GM10266 (cell line): Measurements from ENCODE around the gene SGO2.

ENCODE experiments used
- DNase-seq: peaks from one replicate; pipeline ENCODE4 v3.0.0; 2012; ENCODE audit errors: extremely low spot score
- CTCF ChIP-seq: IDR thresholded peaks from 2 replicates; pipeline ENCODE4 v1.5.1; 2012; ENCODE audit warnings: mild to moderate bottlenecking, low read depth; ENCODE audit not compliant: control insufficient read depth, insufficient read depth; ENCODE audit errors: missing control alignments

SGO2 gene

DNA sequence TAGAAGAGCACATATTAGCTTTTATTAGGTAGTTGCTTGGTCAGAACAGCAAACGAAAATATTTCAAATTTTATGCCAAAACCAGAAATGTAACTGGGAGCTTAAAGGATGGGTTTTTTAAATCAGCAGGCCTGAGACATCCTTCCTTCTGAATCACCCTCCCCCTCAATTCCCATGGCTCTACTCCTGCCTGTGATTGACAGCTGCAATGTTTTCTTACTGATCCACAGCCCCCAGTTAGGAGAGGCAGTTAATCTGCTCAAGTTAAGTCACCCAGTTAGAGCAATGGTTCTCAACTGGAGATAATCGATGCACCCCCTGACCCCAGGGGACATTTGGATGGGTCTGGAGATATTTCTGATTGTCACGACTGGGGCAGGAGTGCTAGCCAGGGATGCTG is 41.1 kb upstream of the SGO2 start:
- DNase-seq = no peak
- no peak for TF ChIP-seq CTCF

DNA sequence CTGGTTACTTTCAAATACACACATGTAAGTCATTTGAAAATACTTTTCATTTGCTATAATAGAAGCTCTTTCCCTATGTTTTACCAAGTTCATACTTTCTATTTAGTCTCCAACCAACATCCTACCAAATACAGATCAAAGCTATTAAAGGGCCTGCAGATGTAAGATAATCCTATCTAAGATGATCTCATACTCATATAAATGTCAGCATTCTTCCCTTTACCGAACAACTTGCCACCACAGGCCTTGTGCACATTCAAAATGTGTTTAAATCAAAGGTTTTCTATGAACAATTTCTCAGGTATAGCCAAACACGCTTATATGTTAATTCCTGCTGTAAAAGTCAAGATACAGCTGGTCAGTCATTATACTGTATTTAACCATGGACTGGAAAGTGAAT is 39.5 kb upstream of the SGO2 start:
- no peak for DNase-seq
- TF ChIP-seq CTCF = no peak

DNA sequence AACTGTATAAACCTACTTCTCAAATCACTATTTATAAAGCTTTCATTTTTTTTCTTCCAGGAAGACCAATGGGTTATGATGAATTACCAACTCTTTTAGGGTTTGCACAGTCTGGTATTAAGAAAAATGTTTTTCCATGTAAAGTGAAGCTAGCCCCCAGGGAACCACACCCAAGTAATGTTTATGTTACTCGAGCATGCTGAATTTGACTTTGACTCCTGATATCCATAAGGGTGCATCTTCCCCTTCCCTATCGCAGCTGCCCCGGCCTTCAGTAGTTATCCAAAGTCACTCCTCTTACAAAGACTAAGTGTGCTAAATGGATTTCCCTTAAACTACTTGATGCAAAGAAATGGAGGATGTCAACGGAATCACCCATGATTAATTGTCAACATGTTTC is 37.8 kb upstream of the SGO2 start:
- no peak for DNase-seq
- TF ChIP-seq CTCF = no peak

- no peak for TF ChIP-seq CTCF
Observed at GRCh38 chr2:200490001-200490400, 36.0 kb upstream of the SGO2 start.

DNA sequence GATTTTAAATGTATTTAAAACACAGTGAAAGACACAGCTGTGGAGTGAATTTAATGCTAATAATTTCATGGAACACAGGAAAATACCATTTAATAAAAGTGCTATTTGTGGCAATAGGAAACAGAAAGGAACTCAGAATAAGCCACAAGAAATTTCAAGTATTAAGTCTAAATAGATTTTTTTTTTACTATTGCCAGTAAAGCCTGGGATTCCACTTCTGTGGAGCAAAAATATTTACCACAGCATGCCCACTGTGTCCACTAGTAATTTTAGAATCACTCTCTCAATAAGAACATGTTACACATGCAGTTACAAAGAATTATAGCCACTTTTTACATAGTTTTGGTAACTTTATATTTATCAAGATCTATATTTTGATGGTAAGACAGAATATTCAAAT is 33.4 kb upstream of the SGO2 start:
- no peak for TF ChIP-seq CTCF
- no peak for DNase-seq

More at GRCh38 chr2:200490001-200490400, 36.0 kb upstream of the SGO2 start:
- DNase-seq = no peak

GRCh38 chr2:200494048-200494447 is 32.0 kb upstream of the SGO2 start:
- no peak for TF ChIP-seq CTCF
- DNase-seq = no peak

DNA sequence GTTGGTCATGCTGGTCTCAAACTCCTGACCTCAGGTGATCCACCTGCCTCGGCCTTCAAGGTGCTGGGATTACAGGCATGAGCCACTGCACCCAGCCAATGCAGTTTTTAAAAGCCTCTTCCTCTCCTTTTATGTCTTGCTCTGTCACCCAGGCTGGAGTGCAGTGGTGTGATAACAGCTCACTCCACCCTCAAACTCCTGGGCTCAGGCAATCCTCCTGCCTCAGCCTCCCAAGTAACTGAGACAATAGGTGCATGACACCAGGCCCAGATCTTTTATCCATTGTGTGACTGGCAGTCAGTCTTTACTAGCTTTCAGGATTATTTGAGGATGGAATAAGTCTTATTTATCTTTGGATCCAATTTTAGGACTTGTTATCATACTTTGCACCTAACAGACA is 29.3 kb upstream of the SGO2 start:
- no peak for DNase-seq
- no peak for TF ChIP-seq CTCF
